Measurements from ENCODE around the gene CTDP1.
A peak's percentile ranks its signal among the peaks of the same experiment; 100 is the strongest.
"Not testable (repeated sequence)": the region's sequence is repeated elsewhere in the genome, so short reads cannot be mapped to it uniquely, and the experiment has no call there.

Gene CTDP1

DNA sequence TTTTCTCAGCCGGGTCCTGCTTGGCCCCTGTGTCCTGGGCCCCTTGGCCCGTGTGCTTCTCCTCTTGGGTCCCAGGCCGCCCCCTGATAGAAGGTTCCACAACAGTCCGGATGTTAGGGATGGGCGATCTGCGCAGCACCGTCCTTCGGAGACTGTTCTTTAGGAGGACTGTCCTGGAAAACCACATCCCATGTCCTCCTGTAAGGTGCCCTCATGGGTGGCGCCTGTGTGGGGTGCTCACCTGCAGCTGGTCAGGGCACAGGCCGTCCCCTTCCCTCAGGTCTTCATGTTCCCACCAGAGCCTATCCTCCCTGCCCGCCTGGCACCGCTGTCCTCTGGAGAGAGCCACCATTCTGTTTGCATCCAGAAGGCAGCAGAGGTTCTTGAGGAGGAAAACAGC lies 50.0 kb downstream of the CTDP1 start:
- no peak for DNase-seq

DNA sequence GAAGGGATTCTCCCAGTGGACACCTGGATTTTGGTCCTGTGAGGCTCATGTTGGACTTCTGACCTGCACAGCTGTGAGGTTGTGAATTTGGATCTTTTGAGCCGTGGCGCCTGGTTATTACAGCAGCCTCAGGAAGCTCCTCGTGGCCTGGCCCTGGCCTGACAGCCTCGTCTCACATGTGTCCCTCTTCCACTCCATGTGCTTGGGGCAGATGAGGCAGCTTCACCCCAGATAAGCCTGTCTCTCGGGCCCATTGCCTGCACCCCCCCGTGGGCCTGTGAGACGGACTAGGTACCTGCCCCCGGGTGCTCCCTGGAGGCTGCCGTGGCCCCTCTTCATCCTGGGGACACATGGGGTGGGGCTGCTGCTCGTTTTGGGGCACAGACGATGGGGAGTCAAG lies 51.2 kb downstream of the CTDP1 start:
- DNase-seq: no peak

DNA sequence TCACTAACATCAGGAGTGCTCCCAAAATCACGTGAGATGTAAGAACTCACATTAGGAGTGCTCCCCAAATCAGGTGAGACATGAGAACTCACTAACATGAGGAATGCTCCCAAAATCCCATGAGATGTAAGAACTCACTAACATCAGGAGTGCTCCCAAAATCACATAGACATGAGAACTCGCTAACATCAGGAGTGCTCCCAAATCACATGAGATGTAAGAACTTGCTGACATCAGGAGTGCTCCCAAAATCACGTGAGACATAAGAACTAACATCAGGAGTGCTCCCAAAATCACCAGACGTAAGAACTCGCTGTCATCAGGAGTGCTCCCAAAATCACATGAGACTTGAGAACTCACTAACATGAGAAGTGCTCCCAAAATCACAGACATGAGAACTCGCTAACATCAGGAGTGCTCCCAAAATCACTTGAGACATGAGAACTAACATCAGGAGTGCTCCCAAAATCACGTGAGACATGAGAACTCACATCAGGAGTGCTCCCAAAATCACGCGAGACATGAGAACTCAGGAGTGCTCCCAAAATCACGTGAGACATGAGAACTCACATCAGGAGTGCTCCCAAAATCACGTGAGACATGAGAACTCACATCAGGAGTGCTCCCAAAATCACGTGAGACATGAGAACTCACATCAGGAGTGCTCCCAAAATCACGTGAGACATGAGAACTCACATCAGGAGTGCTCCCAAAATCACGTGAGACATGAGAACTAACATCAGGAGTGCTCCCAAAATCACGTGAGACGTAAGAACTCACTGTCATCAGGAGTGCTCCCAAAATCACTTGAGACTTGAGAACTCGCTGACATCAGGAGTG lies 52.5 kb downstream of the CTDP1 start:
- DNase-seq: not testable (repeated sequence)

DNA sequence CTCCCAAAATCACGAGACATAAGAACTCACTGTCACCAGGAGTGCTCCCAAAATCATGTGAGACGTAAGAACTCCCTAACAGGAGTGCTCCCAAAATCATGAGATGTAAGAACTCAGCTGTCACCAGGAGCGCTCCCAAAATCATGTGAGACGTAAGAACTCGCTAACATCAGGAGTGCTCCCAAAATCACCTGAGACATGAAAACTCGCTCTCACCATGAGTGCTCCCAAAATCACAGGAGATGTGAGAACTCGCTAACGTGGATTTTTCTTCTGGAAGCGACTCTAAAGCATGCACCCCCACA lies 53.1 kb downstream of the CTDP1 start:
- DNase-seq: no peak

DNA sequence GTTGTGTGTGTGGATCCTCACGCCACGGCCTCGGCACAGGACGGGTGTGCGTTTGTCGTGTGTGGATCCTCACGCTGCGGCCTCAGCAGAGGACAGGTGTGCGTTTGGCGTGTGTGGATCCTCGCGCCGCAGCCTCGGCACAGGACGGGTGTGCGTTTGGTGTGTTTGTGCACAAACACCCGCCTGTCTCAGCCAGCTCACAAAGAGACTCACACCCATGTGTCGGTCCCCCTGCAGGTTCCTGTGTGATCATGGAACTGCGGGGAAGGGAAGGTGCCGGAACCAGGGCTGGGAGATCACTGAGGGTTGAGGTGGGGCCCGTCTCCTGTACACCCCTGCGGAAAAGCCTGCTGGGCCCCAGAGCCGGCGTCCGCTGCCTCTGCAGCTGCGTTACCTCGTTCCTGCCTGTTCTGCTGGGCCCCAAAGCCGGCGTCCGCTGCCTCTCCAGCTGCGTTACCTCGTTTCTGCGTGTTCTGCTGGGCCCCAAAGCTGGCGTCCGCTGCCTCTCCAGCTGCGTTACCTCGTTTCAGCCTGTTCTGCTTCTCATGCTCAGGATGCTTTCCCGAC lies 53.6 kb downstream of the CTDP1 start:
- DNase-seq: no peak

DNA sequence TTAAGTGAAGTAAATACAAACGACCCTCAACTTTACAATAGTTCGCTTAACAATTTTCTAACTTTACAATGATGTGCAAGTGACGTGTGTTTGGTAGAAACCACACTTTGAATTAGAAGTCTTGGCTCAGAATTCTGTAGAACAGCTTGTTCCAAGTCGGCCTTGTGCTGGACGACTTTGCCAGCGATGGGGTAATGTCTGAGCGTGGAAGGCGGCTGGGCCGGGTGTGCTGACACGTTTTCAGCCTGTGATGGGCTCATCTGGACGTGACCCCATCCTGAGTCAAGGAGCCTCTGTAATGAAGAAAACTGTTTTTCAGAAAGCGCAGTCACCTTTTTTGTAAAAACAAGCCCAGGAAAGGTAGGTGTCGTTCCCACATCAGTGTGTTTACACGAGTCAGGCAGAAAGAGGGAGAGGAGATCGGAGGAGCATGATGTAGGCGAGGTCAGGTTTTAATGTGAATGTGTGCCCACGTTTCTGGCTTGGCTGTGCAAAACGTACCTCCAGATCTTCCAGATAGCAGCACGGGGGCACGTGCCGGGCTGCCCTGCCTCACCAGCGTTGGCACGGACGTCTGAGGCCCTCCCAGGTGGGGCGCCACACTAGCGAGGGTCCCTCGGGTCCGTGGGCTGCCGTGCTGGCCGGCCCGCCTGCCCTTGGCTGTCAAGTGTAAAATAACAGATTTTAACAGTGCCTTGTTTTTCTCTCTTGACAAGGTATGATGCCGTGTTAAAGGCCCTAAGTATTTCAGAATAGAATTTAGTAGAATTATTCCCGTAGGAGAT lies 54.6 kb downstream of the CTDP1 start:
- no peak for DNase-seq

DNA sequence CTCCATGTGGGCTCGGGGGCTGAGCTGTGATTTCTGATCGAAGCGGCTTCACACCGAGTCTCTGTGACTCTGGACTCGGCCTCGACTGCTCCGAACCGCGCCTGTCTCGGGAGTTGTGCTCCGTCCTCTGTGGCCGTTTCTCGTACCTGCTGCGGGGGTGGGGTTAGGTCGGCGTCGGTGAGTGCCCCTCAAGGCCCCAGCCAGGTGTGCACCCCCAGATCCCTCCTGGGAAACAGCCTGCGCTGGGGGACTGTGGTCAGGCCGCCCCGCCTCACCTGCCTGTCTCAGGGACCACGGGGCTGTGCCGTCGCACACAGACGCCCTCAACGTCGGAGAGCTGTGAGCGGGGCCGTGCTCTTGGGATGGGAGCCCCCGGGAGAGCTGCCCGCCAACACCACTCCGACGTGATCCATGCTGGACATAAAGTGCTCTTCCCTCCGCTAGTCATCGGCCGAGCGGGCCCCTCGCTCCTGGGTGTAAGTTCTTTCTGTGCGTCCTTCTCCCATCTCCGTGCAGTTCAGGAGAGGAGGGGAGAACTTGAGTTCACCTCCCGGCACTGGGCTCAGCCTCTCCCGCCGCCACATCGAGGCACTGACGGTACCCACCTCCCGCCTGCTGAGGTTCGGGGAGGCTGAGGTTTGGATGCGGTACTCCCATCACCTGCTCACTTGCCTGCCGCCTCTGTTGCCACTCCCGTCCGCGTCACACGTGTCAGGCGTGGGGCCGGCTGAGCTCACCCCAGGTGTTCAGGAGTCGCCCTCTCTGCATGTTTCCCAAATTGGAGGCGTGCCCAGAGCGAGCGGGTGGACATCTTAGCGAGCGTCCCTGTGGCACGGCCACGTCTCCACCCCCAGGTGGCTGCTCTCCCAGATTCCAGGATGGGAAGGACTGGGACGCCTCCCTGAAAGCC lies 55.7 kb downstream of the CTDP1 start:
- no peak for DNase-seq

DNA sequence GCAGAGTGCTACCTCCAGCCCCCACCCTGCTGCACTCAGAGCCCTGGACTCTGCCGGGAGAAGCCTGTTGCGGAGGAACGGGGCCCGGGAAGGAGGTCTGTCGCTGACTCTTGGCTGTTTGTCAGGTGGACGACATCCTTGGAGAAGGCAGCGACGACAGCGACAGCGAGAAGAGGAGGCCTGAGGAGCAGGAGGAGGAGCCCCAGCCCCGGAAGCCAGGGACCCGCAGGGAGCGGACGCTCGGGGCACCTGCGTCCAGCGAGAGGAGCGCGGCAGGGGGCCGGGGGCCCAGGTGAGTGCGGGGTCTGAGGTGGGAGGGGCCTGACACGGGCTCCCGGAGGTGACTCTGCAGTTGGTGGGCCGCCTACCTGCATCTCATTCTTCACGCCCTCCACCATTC lies 56.6 kb downstream of the CTDP1 start:
- DNase-seq: no peak

DNA sequence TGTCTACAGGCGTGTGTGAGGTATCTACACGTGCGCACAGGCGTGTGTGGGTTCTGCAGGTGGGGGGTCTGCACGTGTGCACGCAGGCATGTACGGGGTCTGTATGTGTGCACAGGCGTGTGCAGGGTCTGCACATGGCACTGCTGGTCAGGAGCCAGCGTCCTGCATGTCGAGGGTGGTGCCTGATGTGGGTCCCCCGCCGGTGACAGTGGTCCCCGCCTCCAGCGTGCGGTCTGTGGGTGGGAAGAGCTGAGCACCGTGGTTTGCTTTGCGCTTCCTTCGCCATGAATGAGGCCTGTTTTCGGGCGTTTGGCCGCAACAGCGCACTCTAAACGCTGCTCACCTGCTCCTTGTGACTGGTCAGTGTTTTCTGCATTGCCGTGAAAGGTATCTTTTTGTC lies 57.2 kb downstream of the CTDP1 start:
- DNase-seq: no peak

DNA sequence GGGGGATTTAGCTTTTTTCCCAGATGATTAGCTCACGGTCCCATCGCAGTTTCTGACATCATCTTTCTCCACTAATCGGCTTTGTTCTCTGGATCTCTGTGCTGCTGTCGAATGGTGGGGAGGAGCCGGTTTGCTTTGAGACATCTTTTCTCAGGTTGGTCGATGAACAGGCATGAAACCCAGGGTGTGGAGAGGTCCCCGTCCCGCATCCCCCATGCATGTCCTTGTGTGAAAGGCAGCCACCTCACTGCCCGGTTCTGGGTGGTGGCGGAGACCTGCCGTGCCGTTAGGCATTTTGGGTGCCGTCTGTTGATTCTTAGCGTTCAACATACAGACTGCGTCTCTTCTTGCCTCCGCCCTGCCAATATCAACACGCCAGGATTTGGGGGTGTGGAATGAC lies 57.8 kb downstream of the CTDP1 start:
- DNase-seq: no peak

DNA sequence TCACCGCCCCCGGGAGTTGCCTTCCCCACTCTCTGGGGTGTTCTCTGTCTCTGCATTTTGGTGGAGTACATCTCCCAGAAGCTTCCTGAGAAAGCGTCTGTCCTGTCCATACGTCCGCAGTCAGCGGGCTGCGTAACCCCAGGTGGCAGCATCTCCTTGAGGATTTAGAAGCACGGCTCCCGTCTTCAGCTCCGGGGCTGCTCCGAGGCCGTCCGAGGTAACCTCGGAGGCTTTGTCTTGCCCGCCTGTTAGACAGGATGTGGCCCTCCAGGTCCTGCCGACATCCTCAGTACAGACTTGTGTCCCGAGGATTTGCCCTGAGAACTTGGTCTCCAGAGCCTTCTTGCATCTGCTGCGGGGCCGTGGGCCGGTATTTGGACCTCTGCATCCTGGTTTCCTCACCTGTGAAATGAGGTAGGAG lies 58.4 kb downstream of the CTDP1 start:
- DNase-seq: no peak

DNA sequence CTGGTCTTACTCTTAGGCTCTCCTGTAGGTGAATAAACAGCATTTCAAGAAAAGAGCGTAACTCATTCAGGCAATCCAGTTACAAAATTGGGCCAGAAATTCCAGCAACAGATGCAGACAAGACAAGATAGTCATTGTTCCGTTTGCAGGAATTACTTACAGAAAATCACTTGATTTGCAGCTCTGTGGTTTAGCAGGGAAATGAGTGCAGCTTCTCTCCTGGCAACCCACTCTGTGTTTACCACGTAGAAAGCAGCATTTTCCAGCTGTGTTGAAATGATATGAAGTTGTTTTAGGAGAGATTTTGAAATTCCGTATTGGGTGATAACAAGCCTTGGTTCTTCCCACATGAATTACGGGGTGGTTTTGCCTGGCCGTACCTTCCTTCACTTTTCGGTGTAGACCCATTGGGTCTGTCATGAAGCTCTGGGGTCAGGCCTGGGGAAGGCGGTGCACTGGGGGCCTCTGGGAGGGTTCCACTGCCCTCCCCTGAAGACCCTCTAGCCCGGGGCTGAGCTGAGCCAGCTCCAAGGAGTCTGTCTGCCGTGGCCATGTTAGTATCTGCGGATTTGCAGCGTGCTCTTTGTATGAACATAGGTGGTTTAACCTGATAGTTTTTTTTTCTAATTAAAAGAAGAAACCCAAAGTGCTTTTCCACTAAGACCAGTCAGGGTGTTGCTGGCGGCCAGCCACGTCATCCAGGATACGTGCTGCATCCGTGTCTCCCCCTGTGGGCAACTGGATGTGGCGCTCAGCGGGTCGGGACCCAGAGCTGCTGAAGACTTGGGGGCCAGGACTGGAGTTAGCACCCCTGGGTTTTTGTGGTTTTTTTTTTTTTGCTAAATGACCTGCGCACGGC lies 59.2 kb downstream of the CTDP1 start:
- DNase-seq: no peak

DNA sequence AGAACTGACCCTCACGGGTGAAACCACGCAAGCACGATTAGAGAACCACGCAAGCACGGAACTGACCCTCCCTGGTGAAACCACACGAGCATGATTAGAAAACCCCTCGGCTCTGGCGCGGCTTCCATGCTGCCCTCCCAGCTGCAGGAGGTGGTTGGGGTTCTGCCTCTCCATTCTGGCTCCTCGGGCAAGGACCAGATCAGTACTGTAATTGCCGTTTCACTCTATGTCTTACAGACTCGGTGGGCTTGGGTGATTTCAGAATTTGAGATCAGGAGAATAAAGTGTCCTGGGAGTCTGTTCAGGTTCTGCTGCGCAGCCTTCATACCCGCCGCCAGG lies 59.8 kb downstream of the CTDP1 start:
- DNase-seq: no peak

DNA sequence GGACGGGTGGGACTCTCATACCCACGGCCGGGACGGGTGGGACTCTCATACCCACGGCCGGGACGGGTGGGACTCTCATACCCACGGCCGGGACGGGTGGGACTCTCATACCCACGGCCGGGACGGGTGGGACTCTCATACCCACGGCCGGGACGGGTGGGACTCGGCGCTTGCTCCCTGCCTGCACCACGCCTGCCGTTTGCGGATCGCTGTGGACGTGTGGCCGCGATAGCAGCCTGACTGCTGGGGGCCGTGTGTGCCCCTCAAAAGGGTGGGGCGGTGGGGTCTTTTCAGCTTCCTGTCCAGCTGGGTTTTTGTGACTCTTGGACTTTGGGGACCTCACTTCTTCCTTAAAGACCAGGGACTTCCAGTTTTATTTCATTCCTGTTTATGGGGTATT lies 60.4 kb downstream of the CTDP1 start:
- DNase-seq: not testable (repeated sequence)

DNA sequence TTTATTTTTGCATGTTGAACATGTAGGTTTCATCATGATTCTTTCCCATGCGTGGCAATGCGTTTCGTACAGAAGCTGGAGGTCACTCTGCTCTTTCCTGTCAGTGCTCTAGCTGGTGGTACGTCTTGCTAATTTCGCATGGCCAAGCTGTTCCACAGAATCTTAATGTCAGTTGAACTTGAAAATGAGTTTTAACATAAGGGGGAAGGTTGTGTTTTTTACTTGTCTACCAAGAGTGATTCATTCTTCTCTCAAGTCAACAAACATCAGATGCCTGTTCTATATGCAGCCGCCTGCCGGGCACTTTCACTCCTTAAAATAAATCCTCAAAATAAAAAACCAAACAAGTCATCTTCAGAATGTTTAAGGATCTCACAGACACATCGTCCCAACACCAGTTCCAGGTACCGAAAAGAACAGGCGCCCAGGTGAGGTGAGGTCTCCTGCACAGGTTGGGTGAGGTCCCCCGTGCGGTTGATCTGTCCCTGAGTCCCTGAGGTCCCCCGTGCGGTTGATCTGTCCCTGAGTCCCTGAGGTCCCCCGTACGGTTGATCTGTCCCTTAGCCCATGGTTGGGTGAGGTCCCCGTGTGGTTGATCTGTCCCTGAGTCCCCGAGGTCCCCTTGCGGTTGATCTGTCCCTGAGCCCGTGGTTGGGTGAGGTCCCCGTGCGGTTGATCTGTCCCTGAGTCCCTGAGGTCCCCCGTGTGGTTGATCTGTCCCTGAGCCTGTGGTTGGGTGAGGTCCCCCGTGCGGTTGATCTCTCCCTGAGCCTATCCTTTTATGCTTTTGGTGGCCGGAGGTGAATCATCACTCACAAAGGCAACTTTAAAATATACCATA lies 61.1 kb downstream of the CTDP1 start:
- peak; percentile 29 for DNase-seq

DNA sequence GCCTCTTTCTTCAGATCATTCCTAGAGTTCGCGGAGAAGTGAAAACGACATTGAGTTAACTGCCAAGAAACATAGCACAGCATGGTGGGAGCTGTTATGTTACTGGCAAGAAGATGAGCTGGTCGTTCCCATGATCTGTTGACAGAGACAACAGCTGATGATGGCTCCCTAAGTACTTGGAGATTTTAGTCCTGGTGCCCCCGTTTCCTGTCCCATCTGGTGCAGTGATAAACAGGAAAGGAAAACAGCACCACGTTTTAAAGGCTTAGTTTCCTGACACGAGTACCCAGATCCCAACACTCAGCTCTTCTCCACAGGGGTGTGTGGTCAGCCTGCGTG lies 61.7 kb downstream of the CTDP1 start:
- DNase-seq: no peak

DNA sequence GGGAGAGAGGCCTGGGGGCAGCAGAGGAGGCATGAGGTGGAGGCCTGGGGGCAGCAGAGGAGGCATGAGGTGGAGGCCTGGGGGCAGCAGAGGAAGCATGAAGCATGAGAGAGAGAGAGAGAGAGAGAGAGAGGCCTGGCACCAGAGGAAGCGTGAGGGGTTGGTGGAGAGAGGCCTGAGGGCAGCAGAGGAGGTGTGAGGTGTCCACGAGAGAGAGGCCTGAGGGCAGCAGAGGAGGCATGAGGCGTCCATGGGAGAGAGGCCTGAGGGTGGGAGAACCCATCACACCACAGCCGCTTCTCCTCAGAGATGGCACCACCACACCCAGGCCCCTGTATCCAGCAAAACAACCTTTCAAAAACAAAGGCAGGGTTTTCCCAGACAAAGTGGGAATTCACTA lies 62.5 kb downstream of the CTDP1 start:
- DNase-seq: no peak

DNA sequence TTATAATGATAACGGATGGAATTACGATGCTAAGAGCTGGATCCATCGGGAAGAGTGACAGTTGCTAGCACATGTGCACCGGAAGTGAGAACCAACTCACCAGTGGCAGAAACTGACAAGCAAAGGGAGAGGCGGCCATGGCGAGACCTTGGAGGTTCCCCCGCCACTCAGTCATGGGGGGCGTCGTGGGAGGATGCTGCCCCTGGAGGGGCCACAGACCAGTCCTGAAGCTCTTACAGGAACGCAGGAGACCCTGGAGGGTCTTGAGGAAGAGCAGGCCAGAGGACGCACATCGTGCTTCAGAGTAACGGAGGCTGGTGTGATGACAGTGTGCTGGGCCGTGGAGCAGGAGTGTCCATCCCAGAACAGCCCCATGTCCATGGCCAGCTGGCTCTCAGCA lies 65.0 kb downstream of the CTDP1 start:
- no peak for DNase-seq

DNA sequence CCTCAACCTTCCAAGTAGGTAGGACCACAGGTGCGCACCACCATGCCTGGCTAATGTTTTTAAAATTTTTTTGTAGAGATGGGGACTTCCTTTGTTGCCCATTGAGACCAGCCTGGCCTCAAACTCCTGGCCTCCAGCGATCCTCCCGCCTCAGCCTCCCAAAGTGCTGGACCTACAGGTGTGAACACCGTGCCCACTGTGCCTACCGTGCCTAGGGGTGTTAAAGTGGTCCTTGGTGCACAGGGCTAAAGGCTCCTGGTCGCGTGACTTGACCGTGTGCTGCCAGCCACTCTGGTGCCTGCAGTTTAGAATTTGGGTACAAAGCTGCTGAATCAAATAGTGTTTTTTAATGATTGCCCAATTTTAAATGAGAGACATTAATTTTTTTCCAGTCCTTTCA lies 67.1 kb downstream of the CTDP1 start:
- DNase-seq: no peak

DNA sequence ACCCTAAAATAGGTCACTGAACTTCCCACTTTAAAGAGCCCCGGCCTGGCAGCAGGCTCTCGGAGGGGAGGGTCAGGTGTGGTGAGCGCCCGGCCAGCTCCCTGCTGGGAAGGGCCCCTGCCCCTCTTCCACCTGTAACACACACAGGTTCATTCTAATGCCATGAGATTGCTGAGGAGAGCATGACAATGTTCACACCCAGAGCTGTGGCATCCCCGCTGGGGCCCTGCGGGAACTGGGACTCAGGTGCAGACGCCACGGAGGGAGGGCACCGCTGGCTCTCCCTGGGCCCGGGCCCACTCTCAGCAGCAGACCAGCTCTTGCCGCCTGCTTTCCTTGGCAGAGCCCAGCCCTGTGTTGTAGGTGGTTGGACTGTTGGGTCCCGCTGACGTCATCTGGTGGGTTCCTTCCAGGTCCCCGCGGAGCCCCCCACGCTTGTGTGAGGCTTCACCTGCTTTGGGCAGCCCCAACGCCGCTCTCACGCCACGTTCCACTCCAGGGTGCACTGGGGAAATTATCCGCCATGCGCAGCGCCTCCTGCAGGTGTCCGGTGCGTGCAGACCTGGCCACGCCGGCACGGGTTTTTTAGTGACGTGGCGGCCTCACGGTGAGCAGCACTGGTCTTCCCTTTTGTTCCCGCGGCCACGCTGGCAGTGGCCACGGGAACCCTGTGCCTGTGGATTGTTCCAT lies 67.7 kb downstream of the CTDP1 start:
- no peak for DNase-seq
